ENCODE measurements around the gene COL9A1. TPM values are rescaled to one million over a fixed set of nuclear protein-coding genes. Genes with fewer than 3 reads are reported as not detected.

The COL9A1 gene
- total RNA-seq, 1 donor from 2014 or later = 1.7 TPM

GRCh38 chr6:70307008-70307407 is 4.1 kb upstream of the COL9A1 start:
- intact Hi-C loops (cut with DNase I) = no loop called here
- Histone ChIP-seq H3K27me3 (no peaks in the 10 kb centered on the region), H3K27ac (no peak overlapping the region), H3K9me3 (no peaks in the 10 kb centered on the region), H3K4me1 (no peaks in the 10 kb centered on the region), H3K4me3 (no peak overlapping the region), H3K36me3 (no peaks in the 10 kb centered on the region)
- TF ChIP-seq POLR2AphosphoS5 (IDR thresholded peaks at IDR 0.05; ENCODE audit: insufficient read depth in 1 of 2, low read depth in 1 of 2) (no peak), POLR2A (IDR thresholded peaks at IDR 0.05) (no peak)
- TF ChIP-seq, protein P1, sequence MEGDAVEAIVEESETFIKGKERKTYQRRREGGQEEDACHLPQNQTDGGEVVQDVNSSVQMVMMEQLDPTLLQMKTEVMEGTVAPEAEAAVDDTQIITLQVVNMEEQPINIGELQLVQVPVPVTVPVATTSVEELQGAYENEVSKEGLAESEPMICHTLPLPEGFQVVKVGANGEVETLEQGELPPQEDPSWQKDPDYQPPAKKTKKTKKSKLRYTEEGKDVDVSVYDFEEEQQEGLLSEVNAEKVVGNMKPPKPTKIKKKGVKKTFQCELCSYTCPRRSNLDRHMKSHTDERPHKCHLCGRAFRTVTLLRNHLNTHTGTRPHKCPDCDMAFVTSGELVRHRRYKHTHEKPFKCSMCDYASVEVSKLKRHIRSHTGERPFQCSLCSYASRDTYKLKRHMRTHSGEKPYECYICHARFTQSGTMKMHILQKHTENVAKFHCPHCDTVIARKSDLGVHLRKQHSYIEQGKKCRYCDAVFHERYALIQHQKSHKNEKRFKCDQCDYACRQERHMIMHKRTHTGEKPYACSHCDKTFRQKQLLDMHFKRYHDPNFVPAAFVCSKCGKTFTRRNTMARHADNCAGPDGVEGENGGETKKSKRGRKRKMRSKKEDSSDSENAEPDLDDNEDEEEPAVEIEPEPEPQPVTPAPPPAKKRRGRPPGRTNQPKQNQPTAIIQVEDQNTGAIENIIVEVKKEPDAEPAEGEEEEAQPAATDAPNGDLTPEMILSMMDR (IDR thresholded peaks at IDR 0.05) = no peak
- no peak for DNase-seq (ENCODE audit: extremely low spot score in 2 of 2)

GRCh38 chr6:70304616-70305015 is 1.7 kb upstream of the COL9A1 start:
- H3K9me3 ChIP-seq = no peaks in the 10 kb centered on the region
- H3K4me1 ChIP-seq = no peaks in the 10 kb centered on the region
- no peaks in the 10 kb centered on the region for H3K36me3 ChIP-seq
- H3K27me3 ChIP-seq = no peaks in the 10 kb centered on the region
- intact Hi-C loops (cut with DNase I) = no loop called here
- no peak overlapping the region for H3K27ac ChIP-seq
- TF ChIP-seq, protein P1 (IDR thresholded peaks at IDR 0.05) = no peak
- TF ChIP-seq POLR2A (IDR thresholded peaks at IDR 0.05) = no peak
- TF ChIP-seq POLR2AphosphoS5 (IDR thresholded peaks at IDR 0.05; ENCODE audit: insufficient read depth in 1 of 2, low read depth in 1 of 2) = no peak
- no peak for DNase-seq (ENCODE audit: extremely low spot score in 2 of 2)
- no peak overlapping the region for H3K4me3 ChIP-seq

- intact Hi-C loops (cut with DNase I) = no loop called here
- no peaks in the 10 kb centered on the region for H3K4me1 ChIP-seq
- H3K9me3 ChIP-seq = no peaks in the 10 kb centered on the region
- H3K27me3 ChIP-seq = no peaks in the 10 kb centered on the region
- DNase-seq (ENCODE audit: extremely low spot score in 2 of 2) = no peak
- no peak overlapping the region for H3K27ac ChIP-seq
- no peak overlapping the region for H3K4me3 ChIP-seq
- TF ChIP-seq POLR2AphosphoS5 (IDR thresholded peaks at IDR 0.05; ENCODE audit: insufficient read depth in 1 of 2, low read depth in 1 of 2) = no peak
- no peak for TF ChIP-seq POLR2A (IDR thresholded peaks at IDR 0.05)
- TF ChIP-seq, protein P1 (IDR thresholded peaks at IDR 0.05) = no peak
- no peaks in the 10 kb centered on the region for H3K36me3 ChIP-seq
Measured at GRCh38 chr6:70299456-70299855, 3.4 kb downstream of the COL9A1 start.

DNA sequence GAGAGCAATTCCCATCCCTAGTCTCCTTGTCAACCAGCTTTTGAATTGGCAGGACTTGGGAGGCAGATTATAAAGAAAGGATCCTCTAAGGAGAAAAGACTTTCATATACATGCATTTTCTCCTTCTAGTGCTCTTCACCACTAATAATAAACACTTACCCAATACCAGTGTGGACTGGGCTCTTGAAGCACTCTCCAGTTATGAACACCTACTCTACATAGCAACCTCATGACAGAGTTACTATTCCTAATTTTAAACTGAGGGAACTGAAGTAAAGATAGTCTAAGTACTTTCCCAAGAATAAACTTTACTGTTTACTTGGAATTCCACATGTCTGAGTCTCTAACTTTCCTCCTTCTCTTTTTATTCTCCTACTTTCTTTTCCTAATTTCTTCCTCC is 4.8 kb downstream of the COL9A1 start:
- intact Hi-C loops (cut with DNase I) = no loop called here
- TF ChIP-seq, protein P1 (IDR thresholded peaks at IDR 0.05) = no peak
- TF ChIP-seq POLR2A (IDR thresholded peaks at IDR 0.05) (no peak), POLR2AphosphoS5 (IDR thresholded peaks at IDR 0.05; ENCODE audit: insufficient read depth in 1 of 2, low read depth in 1 of 2) (no peak)
- Histone ChIP-seq H3K27ac (no peak overlapping the region), H3K4me3 (no peak overlapping the region), H3K36me3 (no peaks in the 10 kb centered on the region), H3K4me1 (no peaks in the 10 kb centered on the region), H3K27me3 (no peaks in the 10 kb centered on the region), H3K9me3 (no peaks in the 10 kb centered on the region)
- DNase-seq (ENCODE audit: extremely low spot score in 2 of 2) = no peak

DNA sequence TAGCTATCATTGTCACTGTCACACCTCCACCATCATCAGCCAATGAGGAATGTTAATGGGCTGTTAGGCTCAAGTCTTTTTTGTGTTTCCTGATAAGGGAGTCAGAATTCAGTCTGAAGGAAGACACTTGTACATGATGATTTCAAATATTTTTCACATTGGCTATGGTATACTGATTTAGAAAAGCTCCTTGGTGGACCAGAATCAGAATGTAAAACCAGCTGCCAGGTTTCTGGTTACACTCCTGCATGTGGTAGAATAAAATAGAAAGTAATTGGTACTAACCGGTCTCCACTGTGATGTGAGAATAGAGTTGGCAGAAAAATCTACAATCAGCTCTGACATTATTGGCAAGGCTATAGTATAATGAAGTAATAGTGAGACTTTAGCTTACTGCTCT is 10.7 kb downstream of the COL9A1 start:
- Histone ChIP-seq H3K27me3 (no peaks in the 10 kb centered on the region), H3K9me3 (no peaks in the 10 kb centered on the region), H3K36me3 (no peaks in the 10 kb centered on the region), H3K27ac (no peak overlapping the region), H3K4me1 (no peaks in the 10 kb centered on the region), H3K4me3 (no peak overlapping the region)
- DNase-seq (ENCODE audit: extremely low spot score in 2 of 2) = no peak
- TF ChIP-seq POLR2AphosphoS5 (IDR thresholded peaks at IDR 0.05; ENCODE audit: insufficient read depth in 1 of 2, low read depth in 1 of 2) (no peak), POLR2A (IDR thresholded peaks at IDR 0.05) (no peak)
- TF ChIP-seq, protein P1 (IDR thresholded peaks at IDR 0.05) = no peak
- intact Hi-C loops (cut with DNase I) = no loop called here
